Measurements from ENCODE around the gene E2F2.

DNA sequence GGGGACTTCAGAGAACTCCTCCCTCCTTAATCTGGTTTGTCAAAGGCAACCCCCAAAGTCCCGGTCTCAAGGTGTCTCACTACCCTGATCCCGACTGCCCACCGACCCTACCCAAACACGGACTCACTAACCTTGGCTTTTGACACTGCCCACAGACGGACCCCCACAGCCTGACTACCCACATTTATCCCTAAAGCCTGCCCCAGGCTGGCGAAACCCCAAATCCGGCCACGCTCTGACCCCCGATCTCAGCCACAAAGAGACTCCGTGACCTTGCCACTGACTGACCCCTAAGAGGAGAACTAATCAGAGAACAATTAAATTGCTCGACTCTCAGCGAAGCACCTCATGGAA, 23.1 kb upstream of the E2F2 start:
- TF ChIP-seq, protein P1, sequence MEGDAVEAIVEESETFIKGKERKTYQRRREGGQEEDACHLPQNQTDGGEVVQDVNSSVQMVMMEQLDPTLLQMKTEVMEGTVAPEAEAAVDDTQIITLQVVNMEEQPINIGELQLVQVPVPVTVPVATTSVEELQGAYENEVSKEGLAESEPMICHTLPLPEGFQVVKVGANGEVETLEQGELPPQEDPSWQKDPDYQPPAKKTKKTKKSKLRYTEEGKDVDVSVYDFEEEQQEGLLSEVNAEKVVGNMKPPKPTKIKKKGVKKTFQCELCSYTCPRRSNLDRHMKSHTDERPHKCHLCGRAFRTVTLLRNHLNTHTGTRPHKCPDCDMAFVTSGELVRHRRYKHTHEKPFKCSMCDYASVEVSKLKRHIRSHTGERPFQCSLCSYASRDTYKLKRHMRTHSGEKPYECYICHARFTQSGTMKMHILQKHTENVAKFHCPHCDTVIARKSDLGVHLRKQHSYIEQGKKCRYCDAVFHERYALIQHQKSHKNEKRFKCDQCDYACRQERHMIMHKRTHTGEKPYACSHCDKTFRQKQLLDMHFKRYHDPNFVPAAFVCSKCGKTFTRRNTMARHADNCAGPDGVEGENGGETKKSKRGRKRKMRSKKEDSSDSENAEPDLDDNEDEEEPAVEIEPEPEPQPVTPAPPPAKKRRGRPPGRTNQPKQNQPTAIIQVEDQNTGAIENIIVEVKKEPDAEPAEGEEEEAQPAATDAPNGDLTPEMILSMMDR (IDR thresholded peaks at IDR 0.05): no peak
- no peak for TF ChIP-seq POLR2A (IDR thresholded peaks at IDR 0.05)

All from thyroid gland (tissue), 4 donors.